NCI-H1930 (cell line): ENCODE measurements around the gene FIBP.

Experiments used
- DNase-seq, 2 experiments: peaks; one replicate each; lab custom pipeline; 2025; lab: John Stamatoyannopoulos, UW

Gene FIBP

DNA sequence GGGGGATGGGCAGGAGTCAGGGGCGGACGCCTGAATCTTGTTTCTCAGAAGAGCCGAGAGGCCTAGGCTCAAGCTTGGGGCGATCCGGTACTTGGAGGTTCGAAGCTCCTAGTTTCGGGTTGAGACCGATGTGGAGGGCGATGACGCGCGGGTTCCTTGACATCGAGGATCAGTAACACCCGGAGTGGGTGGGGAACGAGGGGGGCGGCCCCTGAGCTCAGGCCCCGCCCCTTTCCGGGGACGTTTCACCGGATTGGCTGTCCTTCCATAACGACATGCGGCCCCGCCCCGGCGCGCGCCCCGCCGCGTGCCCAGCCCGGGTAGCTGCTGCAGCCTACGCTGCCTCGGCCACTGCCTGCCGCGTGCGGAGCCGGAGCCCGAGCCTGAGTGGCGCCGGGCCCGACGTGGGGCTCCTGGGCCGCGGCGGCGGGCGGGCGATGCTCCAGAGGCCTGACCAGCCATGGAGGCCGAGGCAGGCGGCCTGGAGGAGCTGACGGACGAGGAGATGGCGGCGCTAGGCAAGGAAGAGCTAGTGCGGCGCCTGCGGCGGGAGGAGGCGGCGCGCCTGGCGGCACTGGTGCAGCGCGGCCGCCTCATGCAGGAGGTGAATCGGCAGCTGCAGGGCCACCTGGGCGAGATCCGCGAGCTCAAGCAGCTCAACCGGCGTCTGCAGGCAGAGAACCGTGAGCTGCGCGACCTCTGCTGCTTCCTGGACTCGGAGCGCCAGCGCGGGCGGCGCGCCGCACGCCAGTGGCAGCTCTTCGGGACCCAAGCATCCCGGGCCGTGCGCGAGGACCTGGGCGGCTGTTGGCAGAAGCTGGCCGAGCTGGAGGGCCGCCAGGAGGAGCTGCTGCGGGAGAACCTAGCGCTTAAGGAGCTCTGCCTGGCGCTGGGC is 2.3 kb upstream of the FIBP start, which contains the start of gene CCDC85B:
TSS of gene CCDC85B (plus strand) at position 350 of the 895 bp plus-strand sequence. CDS start at position 461, 111 bp downstream.
- peak; percentile 81 to 91 for DNase-seq

DNA sequence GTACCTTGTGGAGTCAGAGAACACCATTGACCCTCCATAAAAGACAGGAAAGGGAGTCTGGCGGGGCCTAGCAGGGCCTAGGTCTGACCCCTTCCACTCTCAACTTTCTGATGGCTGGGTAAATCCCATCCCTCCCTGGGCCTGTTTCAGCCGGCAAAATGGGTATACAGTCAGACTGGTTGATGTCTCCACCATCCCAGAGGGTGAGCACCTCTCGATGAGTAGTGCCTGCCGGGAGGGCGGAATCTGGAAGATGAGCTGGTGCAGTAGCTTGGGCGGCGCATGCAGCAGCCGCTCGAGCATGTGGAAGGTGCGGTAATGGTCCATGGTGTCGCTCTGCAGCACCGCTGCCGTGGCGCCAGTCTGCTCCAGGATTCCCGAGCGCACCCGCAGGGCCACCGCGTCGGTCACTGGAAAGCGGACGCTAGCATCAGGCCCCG is 528 bp downstream of the FIBP start:
- no peak for DNase-seq

DNA sequence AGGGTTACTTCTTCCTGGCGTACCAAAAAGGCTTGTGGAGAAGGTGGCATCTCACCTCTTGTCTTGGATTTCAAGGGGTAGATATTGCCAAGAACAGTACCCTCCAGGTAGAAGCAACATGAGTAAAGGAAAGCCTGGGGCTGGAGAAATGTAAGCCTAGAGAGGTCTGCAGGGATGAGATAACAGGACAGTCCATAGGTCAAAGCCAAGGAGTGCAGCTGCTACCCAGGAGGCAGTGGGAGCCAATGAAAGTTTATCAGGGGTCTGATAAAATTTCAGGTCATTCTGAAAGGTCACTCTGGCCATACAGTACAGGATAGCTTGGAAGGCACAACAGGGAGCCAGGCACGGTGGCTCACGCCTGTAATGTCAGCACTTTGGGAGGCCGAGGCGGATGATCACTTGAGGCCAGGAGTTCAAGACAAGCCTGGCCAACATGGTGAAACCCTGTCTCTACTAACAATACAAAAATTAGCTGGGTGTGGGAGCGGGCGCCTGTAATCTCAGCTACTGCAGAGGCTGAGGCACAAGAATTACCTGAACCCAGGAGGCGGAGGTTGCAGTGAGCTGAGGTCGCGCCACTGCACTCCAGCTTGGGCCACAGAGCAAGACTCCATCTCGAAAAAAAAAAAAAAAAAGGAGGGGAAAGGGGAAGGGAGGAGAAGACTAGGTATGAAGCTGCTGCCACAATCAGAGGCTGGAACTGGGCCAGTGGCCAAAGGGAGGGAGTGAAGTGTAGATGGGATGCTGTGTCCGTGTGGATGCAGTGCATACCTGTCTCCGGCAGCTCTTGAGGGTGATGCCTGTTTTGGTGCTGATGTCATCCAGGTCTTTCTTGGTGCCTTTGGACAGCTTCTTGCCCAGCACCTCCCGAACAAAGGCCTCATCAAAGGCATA is 1.2 kb downstream of the FIBP start:
- no peak for DNase-seq

DNA sequence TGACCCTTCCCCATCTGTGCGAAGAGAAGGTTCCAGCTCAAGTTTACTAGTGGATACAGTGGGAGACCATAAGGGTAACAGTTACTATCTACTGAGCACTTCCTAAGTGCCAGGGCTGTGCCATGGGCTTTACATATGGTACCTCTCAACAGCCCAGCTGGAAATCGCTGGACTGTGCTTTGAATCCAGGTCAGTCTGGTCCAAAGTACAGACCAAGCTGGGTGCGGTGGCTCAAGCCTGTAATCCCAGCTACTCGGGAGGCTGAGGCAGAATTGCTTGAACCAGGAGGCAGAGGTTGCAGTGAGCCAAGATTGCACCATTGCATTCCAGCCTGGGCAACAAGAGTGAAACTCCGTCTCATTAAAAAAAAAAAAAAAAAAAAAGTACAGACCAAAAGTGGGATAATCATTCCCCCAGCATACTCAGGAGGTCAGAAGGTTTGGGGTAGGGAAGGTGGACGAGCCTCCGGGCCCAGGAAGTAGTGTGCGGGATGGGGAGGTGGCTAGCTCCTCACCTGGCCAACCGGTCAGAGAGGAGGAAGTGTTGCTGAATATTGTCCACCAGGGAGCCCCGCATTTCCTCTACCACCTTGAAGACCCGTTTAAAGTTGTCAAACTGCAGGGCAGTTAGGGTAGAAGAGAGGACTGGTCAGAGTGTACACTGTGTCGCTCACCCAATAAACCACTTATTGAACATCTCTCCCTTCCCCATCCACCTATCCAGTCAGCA is 2.3 kb downstream of the FIBP start:
- DNase-seq: no peak

DNA sequence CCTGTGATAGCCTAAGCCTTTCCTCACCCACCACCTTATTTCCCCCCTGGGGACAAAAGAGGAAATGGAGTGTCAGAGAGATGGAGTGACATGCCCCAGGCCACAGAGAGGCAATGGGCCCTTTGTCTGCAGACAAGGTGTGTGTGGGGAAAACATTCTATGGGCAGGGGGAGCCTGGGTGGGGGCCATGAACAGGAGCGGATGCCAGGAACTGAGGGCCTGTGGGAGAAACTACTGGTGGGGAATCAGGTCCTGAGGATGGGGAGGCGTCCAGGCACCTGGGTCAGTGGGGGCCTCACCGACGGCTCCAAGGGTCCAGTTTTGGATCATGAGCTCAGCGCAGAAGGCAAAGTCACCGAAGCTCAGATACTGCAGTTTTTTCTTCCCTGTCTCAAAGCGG is 3.0 kb downstream of the FIBP start:
- DNase-seq: no peak

DNA sequence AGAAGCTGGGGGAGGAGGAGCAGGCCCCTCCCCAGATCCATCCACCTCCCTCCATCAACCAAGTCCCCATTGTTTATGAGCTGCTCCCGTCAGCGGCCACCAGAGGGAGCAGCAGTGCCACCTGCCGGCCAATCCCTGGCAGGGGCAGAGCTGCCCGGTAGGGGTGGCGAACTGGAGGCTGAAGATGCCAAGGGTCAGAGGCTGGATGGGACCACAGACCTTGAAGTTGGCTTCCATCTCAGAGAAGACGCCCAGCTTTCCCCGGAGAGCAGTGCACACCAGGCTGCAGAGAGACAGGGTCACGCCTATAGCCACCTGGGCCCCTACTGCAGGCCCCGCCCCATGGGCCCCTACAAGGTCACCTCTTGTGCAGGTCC is 3.6 kb downstream of the FIBP start:
- DNase-seq: peak; percentile 50 to 74

DNA sequence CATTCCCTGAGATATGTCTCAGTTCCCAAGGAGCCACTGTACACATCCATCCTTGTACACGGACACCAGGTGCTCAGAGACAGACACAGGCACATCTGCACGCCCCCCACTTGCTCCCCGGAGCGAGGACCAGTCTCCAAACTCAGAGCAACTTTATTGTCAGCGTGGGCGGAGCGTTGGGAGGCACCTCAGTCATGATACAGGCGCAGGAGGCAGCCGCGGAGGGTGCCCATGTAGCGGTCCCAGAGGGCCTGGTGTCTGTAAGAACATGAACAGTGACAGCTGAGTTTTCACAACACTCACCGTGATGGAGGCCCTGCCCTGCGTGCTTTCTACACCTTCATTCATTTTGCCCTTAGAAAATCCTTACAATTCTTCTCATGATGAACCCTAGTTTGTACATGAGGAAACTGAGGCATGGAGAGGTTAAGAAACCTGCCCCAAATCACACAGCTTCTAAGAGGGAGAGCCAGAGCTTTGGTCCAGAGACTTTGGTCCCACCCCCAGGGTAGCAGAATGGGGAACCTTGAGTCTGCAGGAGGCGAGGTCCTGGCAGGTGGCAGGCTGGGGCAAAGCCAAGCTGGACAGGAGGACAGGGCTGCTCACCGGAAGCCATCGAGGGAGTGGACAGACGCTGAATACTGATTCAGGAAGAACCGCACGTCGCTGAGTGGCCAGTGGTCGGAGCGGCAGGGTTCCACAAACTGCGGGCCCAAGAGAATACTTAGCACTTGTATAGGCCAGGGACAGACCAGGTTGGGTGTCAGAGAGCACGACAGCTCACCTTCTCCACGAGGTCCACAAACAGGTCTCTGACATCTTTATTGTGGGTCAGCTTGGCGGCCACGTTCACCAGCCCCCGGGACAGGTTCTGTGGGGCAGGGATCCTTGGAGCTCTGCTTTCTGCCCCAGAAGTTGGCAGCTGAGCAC is 4.2 kb downstream of the FIBP start:
- DNase-seq: no peak

DNA sequence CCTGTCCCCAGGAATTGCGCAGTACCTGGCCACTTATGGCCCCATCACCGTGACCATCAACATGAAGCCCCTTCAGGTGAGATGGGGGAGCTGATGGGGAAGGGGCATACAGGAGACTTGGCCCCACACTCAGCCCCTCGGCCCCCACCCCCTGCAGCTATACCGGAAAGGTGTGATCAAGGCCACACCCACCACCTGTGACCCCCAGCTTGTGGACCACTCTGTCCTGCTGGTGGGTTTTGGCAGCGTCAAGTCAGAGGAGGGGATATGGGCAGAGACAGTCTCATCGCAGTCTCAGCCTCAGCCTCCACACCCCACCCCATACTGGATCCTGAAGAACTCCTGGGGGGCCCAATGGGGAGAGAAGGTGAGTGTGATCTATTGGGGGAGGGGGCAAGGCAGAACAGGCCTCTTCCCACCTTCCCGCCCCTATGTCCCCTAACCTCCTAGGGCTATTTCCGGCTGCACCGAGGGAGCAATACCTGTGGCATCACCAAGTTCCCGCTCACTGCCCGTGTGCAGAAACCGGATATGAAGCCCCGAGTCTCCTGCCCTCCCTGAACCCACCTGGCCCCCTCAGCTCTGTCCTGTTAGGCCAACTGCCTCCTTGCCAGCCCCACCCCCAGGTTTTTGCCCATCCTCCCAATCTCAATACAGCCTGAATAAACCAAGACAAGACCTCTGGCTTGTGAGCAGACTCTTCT is 5.1 kb downstream of the FIBP start:
- no peak for DNase-seq

DNA sequence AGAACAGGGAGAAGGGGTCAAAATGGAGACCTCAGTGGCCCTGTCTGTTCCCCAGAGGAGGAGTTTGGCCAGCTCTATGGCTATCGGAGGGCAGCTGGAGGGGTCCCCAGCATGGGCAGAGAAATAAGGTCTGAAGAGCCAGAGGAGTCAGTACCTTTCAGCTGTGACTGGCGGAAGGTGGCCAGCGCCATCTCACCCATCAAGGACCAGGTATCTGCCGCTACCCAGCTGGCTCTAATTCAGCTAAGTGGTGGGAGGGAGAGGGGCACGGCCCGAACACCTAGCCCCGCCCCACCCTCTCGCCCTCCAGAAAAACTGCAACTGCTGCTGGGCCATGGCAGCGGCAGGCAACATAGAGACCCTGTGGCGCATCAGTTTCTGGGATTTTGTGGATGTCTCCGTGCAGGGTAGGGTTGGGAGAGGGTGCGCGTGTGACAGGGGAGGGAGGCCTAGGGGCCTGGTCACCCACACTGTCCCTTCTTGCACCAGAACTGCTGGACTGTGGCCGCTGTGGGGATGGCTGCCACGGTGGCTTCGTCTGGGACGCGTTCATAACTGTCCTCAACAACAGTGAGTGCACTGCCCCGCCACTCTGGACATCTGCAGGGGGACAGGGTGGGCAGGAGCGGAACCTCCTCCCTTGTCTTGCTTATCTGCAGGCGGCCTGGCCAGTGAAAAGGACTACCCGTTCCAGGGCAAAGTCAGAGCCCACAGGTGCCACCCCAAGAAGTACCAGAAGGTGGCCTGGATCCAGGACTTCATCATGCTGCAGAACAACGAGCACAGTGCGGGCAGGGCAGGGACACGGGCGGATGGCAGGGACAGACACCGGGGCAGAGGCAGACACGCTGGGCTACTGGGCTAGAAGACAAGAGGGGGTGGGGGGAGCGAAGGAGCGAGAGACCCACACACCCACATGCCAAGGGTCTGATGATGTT is 5.9 kb downstream of the FIBP start:
- DNase-seq: no peak

DNA sequence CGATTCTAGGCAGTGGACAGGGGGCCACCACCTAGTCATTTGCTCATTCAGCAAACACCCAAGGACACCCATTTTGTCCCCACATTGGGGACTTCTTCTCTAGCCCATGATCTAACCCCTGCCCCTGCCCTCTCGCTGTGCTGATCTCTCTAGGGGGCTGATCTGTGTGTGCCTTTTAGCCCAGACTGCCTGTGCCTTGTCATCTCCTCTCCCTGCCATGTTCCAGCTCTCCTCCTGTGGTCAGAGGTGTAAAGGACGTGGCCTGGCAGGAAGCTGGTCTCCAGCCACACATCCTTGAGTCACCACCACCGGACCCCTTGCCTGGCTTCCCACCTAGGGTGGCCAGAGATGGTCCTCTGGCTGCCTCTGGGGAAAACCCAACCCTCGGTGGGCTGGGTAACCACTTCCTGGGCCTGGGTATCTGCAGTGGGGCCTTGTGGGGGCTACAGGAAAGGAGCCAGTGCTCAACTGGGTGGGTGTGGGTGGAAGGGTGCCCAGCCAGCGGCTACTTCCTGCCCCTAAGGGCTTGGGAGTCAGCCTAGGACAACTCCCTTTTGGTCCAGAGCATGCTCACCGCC is 7.3 kb downstream of the FIBP start:
- no peak for DNase-seq

DNA sequence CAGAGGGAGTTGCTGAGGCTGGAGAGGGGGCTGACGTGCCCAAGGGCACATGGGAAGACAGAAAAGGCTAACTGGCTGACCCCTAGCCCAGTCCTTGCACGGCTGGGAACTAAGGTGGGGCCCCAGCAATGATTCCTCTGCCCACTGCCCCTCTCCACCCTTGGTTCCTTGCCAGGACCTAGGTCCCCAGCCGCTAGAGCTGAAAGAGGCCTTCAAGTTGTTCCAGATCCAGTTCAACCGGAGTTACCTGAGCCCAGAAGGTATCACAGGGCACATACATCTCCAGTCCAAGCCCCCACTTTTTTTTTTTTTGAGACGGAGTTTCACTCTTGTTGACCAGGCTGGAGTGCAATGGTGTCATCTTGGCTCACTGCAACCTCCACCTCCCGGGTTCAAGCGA is 8.2 kb downstream of the FIBP start:
- DNase-seq: no peak

DNA sequence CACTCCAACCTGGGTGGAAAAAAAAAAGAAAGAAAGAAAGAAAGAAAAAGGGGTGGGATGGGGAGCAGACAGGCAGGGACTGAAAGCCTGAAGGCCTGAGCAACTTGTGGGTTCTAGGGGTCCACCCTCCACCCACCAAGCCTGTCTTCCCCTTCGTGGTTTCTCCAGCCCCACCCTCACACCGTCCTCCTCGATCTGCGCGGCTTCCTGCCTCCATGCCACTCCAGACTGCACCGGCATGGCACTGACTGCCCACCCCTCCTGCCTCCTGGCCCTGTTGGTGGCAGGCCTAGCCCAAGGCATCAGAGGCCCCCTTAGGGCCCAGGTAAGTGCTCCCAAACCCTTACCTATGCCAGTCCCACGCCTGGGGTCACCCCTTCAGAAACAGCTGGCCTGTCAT is 8.7 kb downstream of the FIBP start, which contains the start of gene CTSW:
TSS of gene CTSW (plus strand) at position 221 of the 400 bp plus-strand sequence. CDS start at position 239, 18 bp downstream.
- no peak for DNase-seq

DNA sequence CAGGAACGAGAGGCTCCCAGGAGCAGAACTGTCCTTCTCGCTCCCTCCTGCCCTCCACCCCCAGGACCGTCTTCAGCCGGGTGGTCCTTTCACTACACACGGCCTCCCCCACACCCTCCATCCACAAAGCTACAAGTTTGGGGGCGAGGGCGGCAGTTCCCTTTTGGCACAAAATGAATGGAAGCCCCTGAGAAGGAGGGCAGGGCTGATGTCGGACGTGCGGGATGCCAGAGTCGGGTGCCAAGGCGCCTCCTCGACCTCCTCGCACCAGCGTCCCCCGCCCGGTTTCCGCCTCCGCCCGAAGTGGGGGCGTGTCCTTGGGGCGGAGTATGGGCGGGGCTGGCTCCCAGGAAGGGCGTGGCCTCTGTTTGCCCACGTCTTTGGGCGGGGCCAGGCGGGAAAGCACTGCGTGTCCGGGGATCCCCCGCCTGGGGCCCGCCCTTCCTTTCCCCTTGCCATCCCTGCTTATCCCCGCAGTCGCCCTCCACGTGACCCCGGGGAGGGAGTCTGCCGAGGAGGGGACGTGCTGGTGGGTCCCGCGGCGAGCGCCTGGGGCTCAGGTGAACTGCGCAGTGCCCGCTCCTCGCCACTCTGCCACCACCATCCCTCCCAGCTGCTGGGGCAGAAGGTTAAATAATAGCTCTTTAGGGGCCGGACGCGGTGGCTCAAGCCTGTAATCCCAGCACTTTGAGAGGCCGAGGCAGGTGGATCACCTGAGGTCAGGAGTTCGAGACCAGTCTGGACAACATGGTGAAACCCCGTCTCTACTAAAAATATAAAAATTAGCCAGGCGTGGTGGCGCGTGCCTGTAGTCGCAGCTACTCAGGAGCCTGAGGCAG is 14.7 kb downstream of the FIBP start:
- peak; percentile 84 to 91 for DNase-seq

DNA sequence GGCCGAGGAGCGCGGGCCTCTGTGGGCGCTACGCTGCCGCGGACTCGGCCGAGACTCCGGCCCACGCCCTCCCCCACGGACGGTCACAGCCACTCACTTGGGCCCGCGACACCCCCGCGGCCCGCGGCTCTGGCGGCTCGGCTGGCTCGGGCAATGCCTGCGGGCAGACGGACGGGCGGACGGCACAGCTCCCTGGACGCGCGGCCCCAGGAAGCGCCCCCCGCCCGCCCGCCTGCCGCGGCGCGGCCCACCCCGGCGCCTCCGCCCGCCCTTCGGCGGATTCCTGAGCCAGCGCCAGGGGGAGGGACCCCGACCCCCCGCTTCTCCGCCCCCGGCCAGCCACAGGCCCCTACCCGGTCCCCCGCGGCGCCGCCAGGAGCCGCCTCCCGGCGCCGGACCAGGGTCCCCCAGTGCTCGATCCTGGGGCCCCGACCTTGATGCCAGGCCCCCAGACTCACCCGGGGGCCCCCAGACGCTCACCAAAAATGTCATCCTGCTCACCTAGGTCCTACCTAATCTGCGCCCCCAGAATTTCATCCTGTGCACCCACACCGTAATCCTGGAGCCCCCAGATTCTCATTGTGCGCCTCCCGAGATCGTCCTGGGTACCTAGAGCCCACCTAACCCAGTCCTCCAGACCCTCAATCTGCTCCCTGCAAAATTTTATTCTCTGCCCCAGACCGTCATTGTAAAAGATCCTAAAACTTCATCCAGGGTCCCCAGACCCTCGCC is 15.5 kb downstream of the FIBP start, which contains the start of gene EFEMP2:
TSS of gene EFEMP2 (minus strand) at position 215 of the 732 bp plus-strand sequence. CDS start 446 bp downstream, outside the sequence.
- DNase-seq: no peak

DNA sequence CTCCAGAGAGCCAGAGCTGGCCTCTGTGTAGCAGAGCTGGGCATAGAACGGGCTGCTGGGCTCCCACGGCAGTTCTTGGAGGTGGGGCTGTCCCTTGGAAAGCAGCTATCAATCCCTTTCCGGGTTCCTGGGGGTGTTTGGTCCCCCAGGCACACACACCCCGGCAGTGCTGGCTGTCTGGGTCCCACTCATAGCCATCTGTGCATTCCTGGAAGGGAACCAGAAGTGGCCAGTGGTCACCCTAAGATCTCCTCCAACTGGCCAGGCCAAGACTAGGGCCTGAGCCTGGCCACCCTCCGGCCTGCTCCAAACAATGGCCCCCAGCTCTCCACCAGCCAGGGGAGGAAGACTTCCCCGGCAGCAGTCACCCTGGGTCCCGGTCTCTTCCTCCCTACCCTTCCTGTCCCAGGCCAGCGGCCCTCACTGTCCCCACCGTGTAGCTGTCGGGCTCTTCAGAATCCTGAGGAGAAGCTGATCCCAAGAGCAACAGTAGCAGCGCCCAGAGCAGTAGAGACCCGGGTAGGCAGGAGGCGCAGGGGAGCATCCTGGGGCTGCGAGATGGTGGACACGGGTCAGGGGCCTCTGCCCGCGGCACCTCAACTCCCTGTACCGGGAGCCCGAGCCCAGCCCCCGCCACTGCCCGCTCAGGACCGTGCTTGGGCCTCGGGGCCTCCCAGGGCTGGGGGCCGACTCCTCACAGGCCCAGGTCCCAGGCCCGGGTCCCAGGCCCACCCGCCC is 16.3 kb downstream of the FIBP start:
- DNase-seq: no peak
